IPS DF 19.7 (cell line): ENCODE data around the gene RPTN.

Experiments used
- DNase-seq: peaks from one replicate; pipeline ENCODE4 v3.0.0-alpha.2; 2013; ENCODE audit warnings: low read depth, low spot score

Gene RPTN

GRCh38 chr1:152159144-152159543 is at the start of gene RPTN:
RPTN (minus strand) TSS chr1:152159228; CDS start chr1:152157889, 1,339 bp downstream.
- no peak for DNase-seq

GRCh38 chr1:152198982-152199381 is 40.0 kb upstream of the RPTN start:
- no peak for DNase-seq

- no peak for DNase-seq
Observed at GRCh38 chr1:152197361-152197941, 38.4 kb upstream of the RPTN start.

- no peak for DNase-seq
Observed at GRCh38 chr1:152191711-152192110, 32.7 kb upstream of the RPTN start.

GRCh38 chr1:152191260-152191659 is 32.2 kb upstream of the RPTN start:
- DNase-seq, result no peak

GRCh38 chr1:152190589-152190988 is 31.6 kb upstream of the RPTN start:
- no peak for DNase-seq

GRCh38 chr1:152189657-152190442 is 30.8 kb upstream of the RPTN start:
- no peak for DNase-seq

GRCh38 chr1:152188673-152189591 is 29.9 kb upstream of the RPTN start:
- DNase-seq, result no peak

GRCh38 chr1:152186556-152187285 is 27.7 kb upstream of the RPTN start:
- no peak for DNase-seq

- peak; percentile 52 for DNase-seq
Observed at GRCh38 chr1:152185544-152186391, 26.7 kb upstream of the RPTN start.

GRCh38 chr1:152182944-152183361 is 23.9 kb upstream of the RPTN start:
- DNase-seq, result no peak

GRCh38 chr1:152182431-152182830 is 23.4 kb upstream of the RPTN start:
- DNase-seq, result no peak

- DNase-seq, result no peak
Observed at GRCh38 chr1:152179566-152179965, 20.5 kb upstream of the RPTN start.

GRCh38 chr1:152170287-152170905 is 11.4 kb upstream of the RPTN start:
- no peak for DNase-seq

GRCh38 chr1:152169366-152170025 is 10.5 kb upstream of the RPTN start:
- DNase-seq, result no peak

- no peak for DNase-seq
Observed at GRCh38 chr1:152168535-152168868, 9.5 kb upstream of the RPTN start.

GRCh38 chr1:152167835-152168534 is 9.0 kb upstream of the RPTN start:
- DNase-seq, result no peak

- DNase-seq, result no peak
Observed at GRCh38 chr1:152166966-152167365, 7.9 kb upstream of the RPTN start.
